ENCODE results near the gene SNAPC5.

The SNAPC5 gene, protein sequence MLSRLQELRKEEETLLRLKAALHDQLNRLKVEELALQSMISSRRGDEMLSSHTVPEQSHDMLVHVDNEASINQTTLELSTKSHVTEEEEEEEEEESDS

DNA sequence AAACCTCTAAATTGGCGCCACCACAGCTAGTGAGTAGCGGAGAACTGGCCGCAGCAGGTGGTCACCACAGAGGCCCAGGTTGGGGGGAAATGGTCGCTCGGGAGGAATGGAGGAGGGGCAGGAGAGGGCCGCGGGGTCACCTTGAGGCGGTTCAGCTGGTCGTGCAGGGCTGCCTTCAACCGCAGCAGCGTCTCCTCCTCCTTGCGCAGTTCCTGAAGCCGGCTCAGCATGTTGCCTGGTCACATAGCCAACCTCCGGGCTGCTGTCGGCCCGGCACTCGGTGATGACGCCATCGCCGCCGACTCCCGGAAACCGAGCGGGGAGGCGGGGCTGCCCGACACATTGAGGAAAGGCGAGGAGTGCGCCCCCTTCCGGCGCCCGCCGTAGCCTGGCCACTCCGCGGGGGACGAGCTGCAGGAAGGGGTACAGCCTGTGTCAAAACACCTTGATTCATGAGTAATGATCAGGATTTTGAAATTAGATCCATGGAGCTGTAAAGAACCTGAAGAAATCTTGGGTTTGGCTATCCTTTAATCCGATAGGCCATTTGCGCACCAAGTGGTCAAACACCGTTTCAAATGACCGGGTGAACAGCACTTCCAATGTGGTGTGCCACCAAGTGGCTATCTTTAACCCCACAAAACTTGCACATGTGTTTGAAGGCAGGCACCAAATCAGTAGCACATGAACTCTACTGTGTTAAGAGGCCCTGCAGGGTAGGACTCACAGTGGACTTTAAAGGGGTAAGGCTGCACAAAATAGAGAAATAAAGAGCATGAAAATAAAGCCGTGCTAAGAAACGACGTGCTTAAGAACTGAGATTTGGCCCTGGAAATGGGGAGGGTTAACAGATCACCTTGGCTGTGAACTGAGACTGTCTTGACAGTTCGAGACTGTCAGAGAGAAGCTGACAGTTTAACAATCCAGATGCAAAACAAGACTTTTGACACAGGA, at the start of gene SNAPC5:
Gene SNAPC5, minus strand, starts transcription at position 261 of the 954 bp plus-strand sequence. Its CDS starts 31 bp downstream, at position 230.
- Histone ChIP-seq H3K27me3 (ENCODE audit: insufficient read depth, low read depth, severe bottlenecking) (no peaks in the 10 kb centered on the region), H3K4me3 (ENCODE audit: low read depth, low read length) (peak within 1 kb of the TSS; percentile 77), H3K27ac (peak within 1 kb of the TSS; percentile 82), H3K9me3 (ENCODE audit: severe bottlenecking) (no peaks in the 10 kb centered on the region), H3K36me3 (peaks cover 84% of the 10 kb centered on the region)
- TF ChIP-seq, protein P1, sequence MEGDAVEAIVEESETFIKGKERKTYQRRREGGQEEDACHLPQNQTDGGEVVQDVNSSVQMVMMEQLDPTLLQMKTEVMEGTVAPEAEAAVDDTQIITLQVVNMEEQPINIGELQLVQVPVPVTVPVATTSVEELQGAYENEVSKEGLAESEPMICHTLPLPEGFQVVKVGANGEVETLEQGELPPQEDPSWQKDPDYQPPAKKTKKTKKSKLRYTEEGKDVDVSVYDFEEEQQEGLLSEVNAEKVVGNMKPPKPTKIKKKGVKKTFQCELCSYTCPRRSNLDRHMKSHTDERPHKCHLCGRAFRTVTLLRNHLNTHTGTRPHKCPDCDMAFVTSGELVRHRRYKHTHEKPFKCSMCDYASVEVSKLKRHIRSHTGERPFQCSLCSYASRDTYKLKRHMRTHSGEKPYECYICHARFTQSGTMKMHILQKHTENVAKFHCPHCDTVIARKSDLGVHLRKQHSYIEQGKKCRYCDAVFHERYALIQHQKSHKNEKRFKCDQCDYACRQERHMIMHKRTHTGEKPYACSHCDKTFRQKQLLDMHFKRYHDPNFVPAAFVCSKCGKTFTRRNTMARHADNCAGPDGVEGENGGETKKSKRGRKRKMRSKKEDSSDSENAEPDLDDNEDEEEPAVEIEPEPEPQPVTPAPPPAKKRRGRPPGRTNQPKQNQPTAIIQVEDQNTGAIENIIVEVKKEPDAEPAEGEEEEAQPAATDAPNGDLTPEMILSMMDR (IDR thresholded peaks at IDR 0.05; ENCODE audit: low read depth, low read length): peak; percentile 81
- peak; percentile 96 for DNase-seq

DNA sequence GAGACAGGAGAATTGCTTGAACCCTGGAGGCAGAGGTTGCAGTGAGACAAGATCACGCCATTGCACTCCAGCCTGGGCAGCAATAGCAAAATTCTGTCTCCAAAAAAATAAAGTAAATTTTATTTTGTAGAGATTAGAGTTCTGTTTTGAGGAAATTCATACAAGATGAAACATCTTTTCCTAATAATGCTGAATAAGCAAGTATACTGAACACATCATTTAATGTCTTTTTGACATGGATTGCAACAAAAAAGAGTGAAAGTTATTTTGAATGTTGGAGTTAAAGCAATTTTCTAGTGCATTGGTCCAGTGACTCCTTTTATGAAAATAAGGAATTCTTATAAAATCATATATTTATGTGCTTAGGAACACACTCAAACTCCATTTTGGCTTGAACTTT, 47.7 kb upstream of the SNAPC5 start:
- no peaks in the 10 kb centered on the region for H3K27me3 ChIP-seq (ENCODE audit: insufficient read depth, low read depth, severe bottlenecking)
- no peak for DNase-seq
- TF ChIP-seq, protein P1 (IDR thresholded peaks at IDR 0.05; ENCODE audit: low read depth, low read length): no peak
- H3K9me3 ChIP-seq (ENCODE audit: severe bottlenecking): no peaks in the 10 kb centered on the region
- no peak overlapping the region for H3K27ac ChIP-seq
- no peak overlapping the region for H3K4me3 ChIP-seq (ENCODE audit: low read depth, low read length)
- peaks cover 14% of the 10 kb centered on the region; the same call in 1 of the 2 replicates for H3K36me3 ChIP-seq

DNA sequence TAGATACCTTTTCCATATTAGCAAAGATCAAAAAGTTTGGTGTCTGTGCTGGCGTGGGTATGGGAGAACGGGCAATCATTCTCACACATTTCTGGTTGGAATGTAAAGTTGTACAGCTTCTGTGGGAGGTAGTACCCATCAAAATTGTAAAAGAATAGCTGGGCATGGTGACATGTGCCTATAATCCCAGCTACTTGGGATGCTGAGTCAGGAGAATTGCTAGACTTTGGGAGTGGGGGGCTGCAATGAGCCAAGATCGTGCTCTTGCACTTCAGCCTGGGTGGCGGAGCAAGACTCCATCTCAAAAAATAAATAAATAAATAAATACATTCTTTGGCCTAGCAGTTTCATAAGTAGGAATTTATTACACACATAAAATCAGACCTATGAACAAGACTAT, 45.3 kb upstream of the SNAPC5 start:
- TF ChIP-seq, protein P1 (IDR thresholded peaks at IDR 0.05; ENCODE audit: low read depth, low read length): no peak
- H3K27me3 ChIP-seq (ENCODE audit: insufficient read depth, low read depth, severe bottlenecking): no peaks in the 10 kb centered on the region
- no peak overlapping the region for H3K27ac ChIP-seq
- H3K36me3 ChIP-seq: peaks cover 19% of the 10 kb centered on the region
- DNase-seq: no peak
- no peak overlapping the region for H3K4me3 ChIP-seq (ENCODE audit: low read depth, low read length)
- H3K9me3 ChIP-seq (ENCODE audit: severe bottlenecking): no peaks in the 10 kb centered on the region

DNA sequence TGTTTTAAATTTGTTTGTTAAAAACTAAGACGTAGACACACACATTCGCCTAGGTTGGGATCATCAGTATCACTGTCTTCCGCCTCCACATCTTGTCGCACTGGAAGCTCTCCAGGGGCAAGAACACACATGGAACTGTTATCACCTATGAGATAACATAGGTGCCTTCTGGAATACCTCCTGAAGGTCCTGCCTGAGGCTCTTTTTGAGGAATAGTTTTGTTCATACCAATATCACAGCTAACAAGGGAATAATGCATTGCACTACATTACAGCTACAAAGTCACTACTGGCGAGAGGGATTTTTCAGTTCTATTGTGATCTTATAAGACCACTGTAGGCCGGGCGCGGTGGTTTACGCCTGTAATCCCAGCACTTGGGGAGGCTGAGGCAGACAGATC, 37.5 kb upstream of the SNAPC5 start:
- Histone ChIP-seq H3K9me3 (ENCODE audit: severe bottlenecking) (no peaks in the 10 kb centered on the region), H3K27me3 (ENCODE audit: insufficient read depth, low read depth, severe bottlenecking) (no peaks in the 10 kb centered on the region), H3K36me3 (peaks cover 19% of the 10 kb centered on the region), H3K4me3 (ENCODE audit: low read depth, low read length) (no peak overlapping the region), H3K27ac (no peak overlapping the region)
- DNase-seq: no peak
- TF ChIP-seq, protein P1 (IDR thresholded peaks at IDR 0.05; ENCODE audit: low read depth, low read length): no peak

DNA sequence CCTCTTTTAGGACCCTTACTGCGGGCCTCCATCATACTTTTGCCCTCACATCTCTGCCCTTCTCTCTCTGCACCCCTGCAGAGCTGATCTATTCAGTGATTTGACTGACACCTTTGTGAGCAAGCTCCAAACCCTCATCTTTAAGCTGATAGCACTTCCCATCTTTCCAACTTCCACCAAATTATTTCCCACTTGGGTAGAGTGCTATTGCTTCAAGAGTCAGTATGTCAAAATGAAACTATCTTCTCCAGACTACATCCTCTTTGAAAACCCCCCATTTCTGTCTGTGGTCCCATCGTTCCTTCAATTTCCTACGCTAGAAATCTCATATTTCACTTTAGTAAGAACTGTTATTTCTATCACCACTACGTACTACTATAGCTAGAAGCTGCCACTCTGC, 27.3 kb upstream of the SNAPC5 start:
- no peak overlapping the region for H3K27ac ChIP-seq
- TF ChIP-seq, protein P1 (IDR thresholded peaks at IDR 0.05; ENCODE audit: low read depth, low read length): no peak

More for the DNA sequence above, 27.3 kb upstream of the SNAPC5 start:
- Histone ChIP-seq H3K4me3 (ENCODE audit: low read depth, low read length) (no peak overlapping the region), H3K9me3 (ENCODE audit: severe bottlenecking) (no peaks in the 10 kb centered on the region), H3K36me3 (peaks cover 40% of the 10 kb centered on the region), H3K27me3 (ENCODE audit: insufficient read depth, low read depth, severe bottlenecking) (no peaks in the 10 kb centered on the region)
- no peak for DNase-seq
